Esophagus (tissue), 2 donors: ENCODE data around the gene SFXN5. TPM values are rescaled to one million over a fixed set of nuclear protein-coding genes. Genes with fewer than 3 reads are reported as not detected.

Source experiments
- H3K27ac ChIP-seq, 2 donors: one replicate each; pipeline ENCODE4 v1.5.1; 2013; ENCODE audit warnings: low read depth in 2 of 2, mild to moderate bottlenecking in 2 of 2, inconsistent platforms in 1 of 2, low read length in 1 of 2, moderate library complexity in 1 of 2
- H3K27me3 ChIP-seq, 2 donors: one replicate each; pipeline ENCODE4 v1.6.1; 2013; ENCODE audit warnings: low read length in 2 of 2, control low read depth in 1 of 2, mild to moderate bottlenecking in 1 of 2; ENCODE audit not compliant: insufficient read depth in 2 of 2, control insufficient read depth in 1 of 2
- H3K36me3 ChIP-seq, 2 donors: one replicate each; pipeline ENCODE4 v1.6.1; 2013; ENCODE audit warnings: low read length in 1 of 2; ENCODE audit not compliant: control insufficient read depth in 2 of 2, insufficient read depth in 2 of 2
- H3K4me1 ChIP-seq, 2 donors: one replicate each; pipeline ENCODE4 v1.6.1; 2013; ENCODE audit warnings: low read length in 1 of 2; ENCODE audit not compliant: control insufficient read depth in 2 of 2, insufficient read depth in 2 of 2
- H3K4me3 ChIP-seq, 2 donors: one replicate each; pipeline ENCODE4 v1.5.1; 2013; ENCODE audit warnings: low read length in 2 of 2, mild to moderate bottlenecking in 2 of 2, low read depth in 1 of 2, moderate library complexity in 1 of 2
- H3K9me3 ChIP-seq, 2 donors: one replicate each; pipeline ENCODE4 v1.6.1; 2013; ENCODE audit warnings: mild to moderate bottlenecking in 2 of 2, low read depth in 1 of 2, low read length in 1 of 2, moderate library complexity in 1 of 2; ENCODE audit not compliant: control insufficient read depth in 2 of 2, insufficient read depth in 1 of 2
- WGBS, 2 donors: extraction: QIAGEN DNeasy Blood & Tissue Kit; methylation state at CpG; one replicate each; pipeline ENCODE4 v1.1.7; 2013; 5-methylcytosine and 5-hydroxymethylcytosine counted together
- polyA plus RNA-seq, 2 donors: library from polyadenylated mRNA; stranded (reverse); fragments of 200-250 nt; gene quantifications; one replicate each; pipeline ENCODE4 v1.2.3, GENCODE V29; 2013
- donor health status: healthy with polysubstance abuse.
- donor health status: Bipolar disorder and iron deficiency.

The SFXN5 gene
- polyA plus RNA-seq, 2 donors: 4.2 to 6.6 TPM

DNA sequence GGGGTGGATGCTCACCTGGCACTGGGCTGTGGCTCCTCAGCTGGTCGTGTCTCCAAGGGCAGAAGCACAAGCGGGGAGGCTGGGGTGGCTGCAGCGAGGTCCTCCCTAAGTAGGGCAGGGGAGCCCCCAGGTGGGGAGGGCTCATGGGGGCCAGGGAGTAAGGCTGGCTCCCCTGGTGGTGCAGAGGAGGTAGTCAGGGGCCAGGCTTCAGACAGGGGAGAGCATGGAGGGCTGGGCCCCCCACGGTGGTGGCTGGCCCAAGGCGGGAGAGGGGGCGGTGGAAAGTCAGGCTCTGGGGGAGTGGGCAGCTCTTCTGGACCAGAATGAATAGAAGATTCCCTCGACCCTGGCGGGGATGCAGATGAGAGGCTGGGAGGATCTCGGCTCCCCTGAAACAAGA is 8.1 kb upstream of the SFXN5 start:
- no peaks in the 10 kb centered on the region for H3K27me3 ChIP-seq
- no peaks in the 10 kb centered on the region for H3K9me3 ChIP-seq
- peaks cover 0 to 20% of the 10 kb centered on the region in 2 donors for H3K36me3 ChIP-seq
- no peak overlapping the region for H3K4me3 ChIP-seq
- WGBS, 2 donors: 86 to 88% methylated on average over 9 of the region's 9 CpGs
- H3K27ac ChIP-seq: no peak overlapping the region
- H3K4me1 ChIP-seq: no peaks in the 10 kb centered on the region

DNA sequence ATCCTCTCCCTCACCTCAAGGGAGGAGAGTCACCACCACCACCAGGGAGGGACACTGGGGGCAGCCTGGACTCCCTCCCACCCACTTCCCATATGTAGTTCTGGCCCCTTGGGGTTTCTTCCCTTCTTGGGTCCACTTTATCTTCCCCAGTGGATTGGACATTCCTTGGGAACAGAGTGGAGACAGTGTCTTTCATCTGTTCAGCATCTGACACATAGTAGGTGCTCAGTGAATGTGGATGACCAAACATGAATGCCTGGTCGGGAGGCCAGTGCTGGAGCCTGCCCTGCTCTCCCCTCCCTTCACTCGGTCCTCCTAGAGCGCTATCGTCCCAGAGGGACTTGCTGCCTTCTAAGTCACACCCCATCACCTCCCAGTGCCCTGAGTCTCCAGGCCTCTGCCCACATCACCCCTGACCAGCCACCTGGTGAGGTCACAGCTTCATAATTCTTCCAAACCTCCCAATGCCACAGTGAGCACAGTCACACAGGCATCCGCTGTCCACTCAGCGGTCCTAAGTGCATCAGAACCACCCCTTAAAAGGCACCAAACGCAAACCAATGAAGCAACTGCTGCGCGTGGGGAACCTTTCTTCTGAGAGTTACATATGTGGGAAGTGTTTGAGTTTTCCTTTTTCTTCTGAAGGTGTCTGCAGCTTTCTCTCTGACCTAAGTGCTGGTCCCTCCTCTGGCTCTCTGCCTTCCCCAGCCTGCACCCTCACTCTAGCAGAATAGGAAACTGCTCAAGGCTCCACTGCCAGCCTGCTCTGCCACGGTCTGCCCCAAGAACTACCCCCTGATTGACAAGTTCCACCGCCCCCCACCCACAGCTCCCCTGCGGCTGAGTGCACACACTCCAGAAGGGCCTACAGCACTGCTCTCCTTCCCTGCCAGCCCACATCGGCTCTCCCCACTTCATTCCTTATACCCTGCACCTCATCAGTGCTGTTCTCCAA is 7.2 kb upstream of the SFXN5 start:
- no peaks in the 10 kb centered on the region for H3K9me3 ChIP-seq
- no peak overlapping the region for H3K27ac ChIP-seq
- peaks cover 0 to 17% of the 10 kb centered on the region in 2 donors for H3K36me3 ChIP-seq
- no peak overlapping the region for H3K4me3 ChIP-seq
- WGBS, 2 donors: 87 to 90% methylated on average over 13 of the region's 13 CpGs
- no peaks in the 10 kb centered on the region for H3K4me1 ChIP-seq
- H3K27me3 ChIP-seq: no peaks in the 10 kb centered on the region

DNA sequence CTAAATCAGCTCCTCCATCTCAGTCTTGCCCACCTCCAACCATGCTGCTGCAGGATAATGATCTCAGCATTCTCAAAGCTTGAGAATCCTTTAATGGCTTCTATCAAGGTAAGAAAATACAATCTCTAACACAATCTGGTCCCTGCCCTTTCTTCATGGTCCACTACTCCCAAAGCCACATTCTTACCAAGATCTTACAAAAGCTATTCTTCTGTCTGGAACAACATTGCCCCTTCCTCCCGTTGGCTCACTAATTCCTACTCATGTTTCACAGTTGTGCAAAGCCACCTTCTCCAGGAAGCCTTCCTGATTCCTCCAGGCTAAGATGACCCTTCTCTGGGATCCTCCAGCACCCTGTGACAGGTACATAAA is 5.9 kb upstream of the SFXN5 start:
- Histone ChIP-seq H3K27me3 (no peaks in the 10 kb centered on the region), H3K4me1 (no peaks in the 10 kb centered on the region), H3K36me3 (peaks cover 0 to 17% of the 10 kb centered on the region in 2 donors), H3K9me3 (no peaks in the 10 kb centered on the region), H3K27ac (no peak overlapping the region), H3K4me3 (no peak overlapping the region)
- 87 to 96% methylated on average over 1 of the region's 1 CpG for WGBS, 2 donors

DNA sequence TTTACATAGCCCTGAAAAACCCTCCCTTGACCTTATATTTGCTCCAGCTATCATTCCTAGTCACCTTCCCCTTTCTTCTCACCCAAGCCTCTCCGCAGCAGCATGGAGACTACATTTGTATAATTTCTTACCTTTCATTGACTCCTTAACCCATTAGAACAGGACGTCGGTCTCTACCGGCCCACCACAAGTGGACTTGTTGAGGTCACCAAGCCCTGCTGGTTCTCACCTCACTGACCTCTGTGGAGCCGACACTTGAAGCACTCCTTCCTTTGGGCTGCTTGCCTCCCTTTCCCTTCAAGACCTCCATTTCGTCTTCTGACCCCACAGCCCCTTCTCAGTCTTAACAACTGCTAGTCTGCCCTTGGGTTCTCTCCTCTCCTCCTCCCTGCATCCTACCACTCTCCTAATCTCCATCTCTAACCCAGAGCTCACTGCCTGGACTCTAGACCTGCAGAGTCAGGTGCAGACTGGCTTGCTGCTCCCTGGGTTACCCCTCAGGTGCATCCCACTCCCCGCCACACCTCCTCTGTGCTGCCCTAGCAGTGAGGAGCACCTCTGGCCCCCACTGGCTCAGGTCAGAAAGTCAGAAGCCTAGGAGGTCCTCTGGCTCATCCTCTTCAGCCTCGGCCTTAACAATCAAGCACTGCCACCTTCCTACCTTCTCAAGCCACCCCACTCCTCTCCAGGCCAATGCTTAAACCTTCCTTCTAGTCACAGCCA is 5.3 kb upstream of the SFXN5 start:
- H3K36me3 ChIP-seq: peaks cover 0 to 17% of the 10 kb centered on the region in 2 donors
- WGBS, 2 donors: 87 to 90% methylated on average over 8 of the region's 8 CpGs
- no peaks in the 10 kb centered on the region for H3K9me3 ChIP-seq

DNA sequence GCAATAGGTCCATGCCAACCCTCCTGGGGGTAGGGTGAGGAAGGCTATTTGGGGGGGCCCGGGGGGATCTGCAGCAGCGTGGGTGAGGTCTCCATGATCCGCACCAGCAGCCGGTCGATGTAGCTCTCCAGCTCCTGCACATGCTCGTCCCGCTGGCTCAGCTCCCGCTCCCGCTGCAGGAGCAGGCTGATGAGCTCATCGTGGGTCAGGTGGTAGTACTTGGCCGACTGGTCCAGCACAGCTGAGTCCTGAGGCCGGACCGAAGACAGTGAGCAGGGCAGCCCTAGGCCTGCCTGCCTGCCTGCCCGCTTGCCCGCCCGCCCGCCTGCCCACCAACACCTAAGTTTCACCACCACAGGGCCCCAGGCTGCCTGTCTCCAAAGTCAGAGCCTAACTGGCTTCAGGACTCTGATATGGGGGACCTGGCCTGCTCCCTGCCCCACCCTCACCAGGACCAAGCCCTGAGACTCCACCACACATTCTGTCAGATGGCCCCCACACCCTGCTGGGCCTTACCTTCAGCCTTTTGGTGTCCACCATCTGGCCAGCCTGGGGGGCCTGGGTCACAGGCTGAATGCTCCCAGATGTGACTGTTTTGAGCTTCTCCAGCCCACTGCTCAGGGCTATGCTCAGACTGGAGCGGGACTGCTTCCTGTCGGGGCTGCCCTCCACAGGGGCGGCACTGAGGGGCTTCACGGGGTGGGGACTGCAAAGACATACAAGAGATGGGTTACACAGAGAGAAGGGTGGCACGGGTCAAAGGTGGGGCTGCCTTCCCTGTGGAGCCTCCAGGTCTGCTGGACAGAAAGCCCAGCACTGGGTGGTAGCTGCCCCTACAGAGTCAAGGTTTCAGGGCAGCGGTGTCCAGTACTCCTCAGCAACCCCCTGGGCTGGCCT is 4.2 kb upstream of the SFXN5 start:
- Histone ChIP-seq H3K36me3 (peaks cover 0 to 17% of the 10 kb centered on the region in 2 donors), H3K27ac (no peak overlapping the region)
- 70 to 90% methylated on average over 22 to 23 of the region's 23 CpGs for WGBS, 2 donors

More for the DNA sequence above, 5.3 kb upstream of the SFXN5 start:
- no peaks in the 10 kb centered on the region for H3K27me3 ChIP-seq
- H3K27ac ChIP-seq: no peak overlapping the region
- no peak overlapping the region for H3K4me3 ChIP-seq
- H3K4me1 ChIP-seq: no peaks in the 10 kb centered on the region

DNA sequence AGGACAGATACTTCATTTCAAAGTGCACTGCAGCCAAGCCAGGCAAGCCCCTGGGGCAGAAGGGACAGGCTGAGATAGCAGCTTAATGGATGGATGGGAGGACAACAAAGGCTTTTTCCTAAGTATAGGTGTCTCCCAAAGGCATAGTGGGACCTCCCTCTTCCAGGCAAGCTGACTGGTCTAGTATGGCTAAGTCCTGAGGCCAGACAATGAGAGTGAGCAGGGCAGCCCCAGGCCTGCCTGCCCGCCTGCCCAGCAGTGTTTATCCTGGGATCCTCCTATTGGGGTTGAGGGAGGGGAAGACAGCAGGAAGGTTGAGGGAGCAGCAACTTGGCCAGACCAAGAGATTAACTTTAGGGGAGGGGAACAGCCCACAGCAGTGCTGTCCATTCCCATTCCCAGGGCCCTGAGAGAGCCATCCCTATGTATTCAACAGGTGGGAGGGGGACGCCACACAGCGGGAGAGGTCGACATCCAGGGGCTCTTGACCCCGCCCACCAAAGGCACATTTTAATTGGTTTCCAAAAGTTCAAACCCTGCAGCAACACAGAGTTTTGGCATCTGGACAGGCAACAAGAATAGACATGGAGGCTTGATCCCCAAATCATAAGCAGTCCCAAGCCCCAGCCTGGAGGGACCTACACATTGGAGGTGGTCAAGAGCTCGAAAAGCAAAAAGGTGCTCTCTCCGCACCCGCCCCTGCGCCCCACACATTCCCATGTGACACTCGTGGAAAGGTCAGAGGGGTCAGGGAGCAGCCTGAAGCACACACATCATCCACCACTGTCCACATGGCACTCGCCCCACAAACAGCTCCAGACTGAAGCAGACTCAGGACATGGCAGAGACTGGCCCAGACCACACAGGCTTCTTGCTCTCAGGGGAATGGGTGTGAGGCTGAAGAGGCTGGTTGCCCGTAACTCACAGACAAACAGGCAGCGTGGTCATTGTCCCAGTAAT is 2.9 kb upstream of the SFXN5 start:
- Histone ChIP-seq H3K4me3 (no peak overlapping the region), H3K9me3 (no peaks in the 10 kb centered on the region), H3K36me3 (peaks cover 0 to 12% of the 10 kb centered on the region in 2 donors), H3K4me1 (peaks cover 0 to 4% of the 10 kb centered on the region in 2 donors), H3K27ac (no peak overlapping the region), H3K27me3 (no peaks in the 10 kb centered on the region)
- 81 to 84% methylated on average over 13 of the region's 13 CpGs for WGBS, 2 donors

More for the DNA sequence above, 4.2 kb upstream of the SFXN5 start:
- Histone ChIP-seq H3K4me1 (no peaks in the 10 kb centered on the region), H3K27me3 (no peaks in the 10 kb centered on the region), H3K4me3 (no peak overlapping the region), H3K9me3 (no peaks in the 10 kb centered on the region)

DNA sequence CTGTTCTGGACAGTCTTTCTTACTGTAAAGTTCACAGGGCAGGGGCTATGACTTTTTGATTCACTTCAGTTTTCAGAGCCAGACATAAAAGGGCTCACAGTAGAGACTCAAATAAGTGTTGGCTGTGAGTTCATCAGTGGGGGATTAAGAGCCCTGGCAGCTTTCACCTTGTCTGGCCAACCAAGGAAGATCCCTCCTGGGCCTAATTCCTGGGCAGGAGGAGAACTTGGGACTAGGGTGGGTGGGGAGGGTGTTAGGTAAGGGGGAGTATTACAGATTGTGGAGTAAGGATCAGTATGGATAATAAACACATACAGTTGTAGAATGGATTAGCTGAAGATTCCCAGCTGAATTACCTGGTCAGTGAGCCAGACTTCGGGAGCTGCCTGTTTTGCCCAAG is 904 bp upstream of the SFXN5 start:
- Histone ChIP-seq H3K4me1 (peaks cover 5 to 12% of the 10 kb centered on the region in 2 donors), H3K4me3 (peak overlapping the region in 1 of 2 donors; percentile 64), H3K27ac (peak overlapping the region; percentile 35 to 96), H3K36me3 (peaks cover 0 to 10% of the 10 kb centered on the region in 2 donors), H3K9me3 (no peaks in the 10 kb centered on the region), H3K27me3 (no peaks in the 10 kb centered on the region)
- WGBS, 2 donors: 94 to 96% methylated on average over 1 of the region's 1 CpG

DNA sequence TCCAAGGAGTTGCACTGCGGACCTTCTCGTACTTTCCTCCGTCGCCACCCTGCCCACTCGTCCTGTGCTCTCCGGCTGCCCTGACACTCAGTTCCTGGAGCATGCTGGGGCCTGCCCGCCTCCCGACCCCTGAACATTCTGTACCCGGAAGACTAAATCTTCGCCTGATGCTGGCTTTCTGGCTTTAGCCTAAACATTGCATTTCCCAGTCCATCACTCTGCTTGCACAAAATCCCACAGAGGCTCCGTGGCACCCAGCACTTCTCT is 550 bp upstream of the SFXN5 start:
- H3K4me1 ChIP-seq: peaks cover 5 to 12% of the 10 kb centered on the region in 2 donors
- peaks cover 0 to 10% of the 10 kb centered on the region in 2 donors for H3K36me3 ChIP-seq
- no peaks in the 10 kb centered on the region for H3K27me3 ChIP-seq
- no peaks in the 10 kb centered on the region for H3K9me3 ChIP-seq
- peak overlapping the region; percentile 95 to 96 for H3K27ac ChIP-seq
- WGBS, 2 donors: 9 to 16% methylated on average over 10 to 11 of the region's 11 CpGs
- H3K4me3 ChIP-seq: peak overlapping the region; percentile 64 to 94
